Astrocyte (in vitro differentiated cells and primary cell): Measurements from ENCODE around the gene DNAJC8. TPM values are rescaled to one million over a fixed set of nuclear protein-coding genes. Genes with fewer than 3 reads are reported as not detected.

Experiments used
- DNase-seq: peaks from one replicate; pipeline ENCODE4 v3.0.0-alpha.2; 2010; ENCODE audit warnings: low read depth
- FAIRE-seq: peaks from 2 replicates; lab custom pipeline; 2011; peaks lifted over from hg19 to GRCh38; lab: Jason Lieb, UNC
- H2AFZ ChIP-seq: 2 replicates; pipeline ENCODE4 v1.6.0; 2012; ENCODE audit warnings: low read depth, low read length, inconsistent platforms
- H3K27ac ChIP-seq: 2 replicates; pipeline ENCODE4 v1.5.1; 2011; ENCODE audit warnings: low read depth, low read length, inconsistent platforms
- H3K27me3 ChIP-seq: 2 replicates; pipeline ENCODE4 v1.6.0; 2011; ENCODE audit warnings: low read length, inconsistent platforms; ENCODE audit not compliant: insufficient read depth
- H3K36me3 ChIP-seq: 2 replicates; pipeline ENCODE4 v1.5.1; 2011; ENCODE audit warnings: low read length, inconsistent platforms; ENCODE audit not compliant: insufficient read depth
- H3K4me1 ChIP-seq: 2 replicates; pipeline ENCODE4 v1.5.1; 2011; ENCODE audit warnings: low read length, inconsistent platforms; ENCODE audit not compliant: insufficient read depth
- H3K4me2 ChIP-seq: 2 replicates; pipeline ENCODE4 v1.6.0; 2012; ENCODE audit warnings: low read length, inconsistent platforms
- H3K4me3 ChIP-seq: 2 replicates; pipeline ENCODE4 v1.5.1; 2011; ENCODE audit warnings: low read depth, mild to moderate bottlenecking, low read length, inconsistent platforms; ENCODE audit not compliant: insufficient read depth
- H3K79me2 ChIP-seq: 2 replicates; pipeline ENCODE4 v1.6.0; 2012; ENCODE audit warnings: mild to moderate bottlenecking, low read length, inconsistent platforms; ENCODE audit not compliant: insufficient read depth
- H3K9ac ChIP-seq: 2 replicates; pipeline ENCODE4 v1.6.0; 2012; ENCODE audit warnings: mild to moderate bottlenecking, low read length, inconsistent platforms
- H3K9me3 ChIP-seq: 2 replicates; pipeline ENCODE4 v1.5.1; 2012; ENCODE audit warnings: low read depth, mild to moderate bottlenecking, low read length, inconsistent platforms; ENCODE audit not compliant: insufficient read depth
- H4K20me1 ChIP-seq: 2 replicates; pipeline ENCODE4 v1.6.0; 2012; ENCODE audit warnings: low read length, inconsistent platforms; ENCODE audit not compliant: insufficient read depth
- H3K27ac Mint-ChIP-seq: one replicate; pipeline ENCODE4 v1.8.0; 2021; ENCODE audit warnings: mild to moderate bottlenecking, mixed read lengths; ENCODE audit not compliant: unreplicated experiment
- H3K27me3 Mint-ChIP-seq: one replicate; pipeline ENCODE4 v1.8.0; 2021; ENCODE audit warnings: low read depth, mixed read lengths; ENCODE audit not compliant: unreplicated experiment
- H3K36me3 Mint-ChIP-seq: one replicate; pipeline ENCODE4 v1.8.0; 2021; ENCODE audit warnings: low read depth, mixed read lengths; ENCODE audit not compliant: unreplicated experiment
- H3K4me1 Mint-ChIP-seq: one replicate; pipeline ENCODE4 v1.8.0; 2021; ENCODE audit warnings: low read depth, mixed read lengths; ENCODE audit not compliant: unreplicated experiment
- H3K4me3 Mint-ChIP-seq: one replicate; pipeline ENCODE4 v1.8.0; 2021; ENCODE audit warnings: mild to moderate bottlenecking, moderate library complexity, mixed read lengths; ENCODE audit not compliant: unreplicated experiment
- H3K9me3 Mint-ChIP-seq: one replicate; pipeline ENCODE4 v1.8.0; 2021; ENCODE audit warnings: mild to moderate bottlenecking, mixed read lengths; ENCODE audit not compliant: unreplicated experiment
- EZH2 ChIP-seq: IDR thresholded peaks from 2 replicates; pipeline ENCODE4 v1.6.1; 2012; ENCODE audit warnings: mild to moderate bottlenecking, low read length, inconsistent platforms; ENCODE audit not compliant: insufficient read depth
- total RNA-seq: library from RNA; stranded (reverse); gene quantifications from 2 replicates; pipeline ENCODE4 v1.2.1, GENCODE V29; 2021
- TF ChIP-seq, protein P1 (sequence below): IDR thresholded peaks from 2 replicates; pipeline ENCODE4 v1.5.1; 2011; ENCODE audit warnings: low read depth, mild to moderate bottlenecking, inconsistent platforms, low read length, moderate library complexity; ENCODE audit not compliant: insufficient read depth

Gene DNAJC8
- total RNA-seq, 1 donor from 2014 or later: 91.3 TPM

DNA sequence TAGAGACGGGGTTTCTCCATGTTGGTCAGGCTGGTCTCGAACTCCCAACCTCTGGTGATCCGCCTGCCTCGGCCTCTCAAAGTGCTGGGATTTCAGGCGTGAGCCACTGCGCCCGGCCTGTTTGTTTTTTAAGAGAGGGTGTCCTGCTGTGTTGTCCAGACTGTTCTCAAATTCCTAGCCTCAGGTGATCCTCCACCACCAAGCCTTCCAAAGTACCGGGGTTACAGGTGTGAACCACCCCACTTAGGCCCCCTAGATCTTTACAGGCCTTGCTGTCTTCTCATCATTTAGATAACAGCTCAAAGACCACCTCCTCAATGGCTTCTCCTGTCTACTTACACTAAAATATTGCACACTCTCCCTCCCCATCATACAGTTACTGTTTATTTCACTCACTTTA lies 32.7 kb upstream of the DNAJC8 start:
- no peak for TF ChIP-seq EZH2
- TF ChIP-seq, protein P1, sequence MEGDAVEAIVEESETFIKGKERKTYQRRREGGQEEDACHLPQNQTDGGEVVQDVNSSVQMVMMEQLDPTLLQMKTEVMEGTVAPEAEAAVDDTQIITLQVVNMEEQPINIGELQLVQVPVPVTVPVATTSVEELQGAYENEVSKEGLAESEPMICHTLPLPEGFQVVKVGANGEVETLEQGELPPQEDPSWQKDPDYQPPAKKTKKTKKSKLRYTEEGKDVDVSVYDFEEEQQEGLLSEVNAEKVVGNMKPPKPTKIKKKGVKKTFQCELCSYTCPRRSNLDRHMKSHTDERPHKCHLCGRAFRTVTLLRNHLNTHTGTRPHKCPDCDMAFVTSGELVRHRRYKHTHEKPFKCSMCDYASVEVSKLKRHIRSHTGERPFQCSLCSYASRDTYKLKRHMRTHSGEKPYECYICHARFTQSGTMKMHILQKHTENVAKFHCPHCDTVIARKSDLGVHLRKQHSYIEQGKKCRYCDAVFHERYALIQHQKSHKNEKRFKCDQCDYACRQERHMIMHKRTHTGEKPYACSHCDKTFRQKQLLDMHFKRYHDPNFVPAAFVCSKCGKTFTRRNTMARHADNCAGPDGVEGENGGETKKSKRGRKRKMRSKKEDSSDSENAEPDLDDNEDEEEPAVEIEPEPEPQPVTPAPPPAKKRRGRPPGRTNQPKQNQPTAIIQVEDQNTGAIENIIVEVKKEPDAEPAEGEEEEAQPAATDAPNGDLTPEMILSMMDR: no peak
- H3K4me2 ChIP-seq: no peak overlapping the region
- no peak overlapping the region for H2AFZ ChIP-seq
- H3K27ac ChIP-seq: no peak overlapping the region
- no peak for FAIRE-seq
- peaks cover 42% of the 10 kb centered on the region for H3K4me1 Mint-ChIP-seq
- peaks cover 93% of the 10 kb centered on the region for H4K20me1 ChIP-seq
- H3K27ac Mint-ChIP-seq: peak overlapping the region; percentile 47
- no peak overlapping the region for H3K9ac ChIP-seq
- no peaks in the 10 kb centered on the region for H3K9me3 Mint-ChIP-seq
- DNase-seq: no peak
- no peaks in the 10 kb centered on the region for H3K27me3 ChIP-seq
- peak overlapping the region; percentile 51 for H3K4me3 Mint-ChIP-seq
- peaks cover 9% of the 10 kb centered on the region for H3K4me1 ChIP-seq
- H3K9me3 ChIP-seq: no peaks in the 10 kb centered on the region
- H3K27me3 Mint-ChIP-seq: no peaks in the 10 kb centered on the region
- H3K79me2 ChIP-seq: peaks cover 84% of the 10 kb centered on the region
- H3K36me3 ChIP-seq: no peaks in the 10 kb centered on the region
- H3K4me3 ChIP-seq: no peak overlapping the region
- H3K36me3 Mint-ChIP-seq: peaks cover 16% of the 10 kb centered on the region

DNA sequence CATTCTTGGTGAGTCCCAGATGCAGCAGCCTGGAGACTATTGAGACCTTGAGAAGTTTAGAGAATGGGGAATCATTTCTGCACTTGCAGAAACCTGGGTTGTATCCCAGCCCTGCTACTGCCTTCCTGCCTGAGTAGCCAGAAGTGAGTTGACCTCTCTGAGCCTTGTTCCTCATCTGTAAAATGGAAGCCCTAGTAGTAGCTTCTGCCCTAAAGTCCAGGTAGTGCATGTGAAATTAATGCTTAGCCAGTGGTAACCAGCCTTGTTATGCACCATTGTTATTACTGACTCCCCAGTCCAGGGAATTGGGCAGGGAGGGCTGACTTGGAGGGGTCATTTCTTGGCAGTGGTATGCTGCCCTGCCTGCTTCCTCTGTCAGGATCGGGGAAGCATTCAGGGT lies 32.1 kb upstream of the DNAJC8 start:
- H3K27ac ChIP-seq: no peak overlapping the region
- H3K36me3 ChIP-seq: no peaks in the 10 kb centered on the region
- Mint-ChIP-seq H3K27ac (no peak overlapping the region), H3K4me1 (peaks cover 42% of the 10 kb centered on the region), H3K27me3 (no peaks in the 10 kb centered on the region), H3K36me3 (peaks cover 14% of the 10 kb centered on the region), H3K9me3 (no peaks in the 10 kb centered on the region), H3K4me3 (peak overlapping the region; percentile 50)
- H3K4me1 ChIP-seq: peaks cover 9% of the 10 kb centered on the region
- H2AFZ ChIP-seq: no peak overlapping the region
- no peaks in the 10 kb centered on the region for H3K27me3 ChIP-seq
- peaks cover 91% of the 10 kb centered on the region for H4K20me1 ChIP-seq
- H3K9ac ChIP-seq: no peak overlapping the region
- no peak overlapping the region for H3K4me2 ChIP-seq
- no peaks in the 10 kb centered on the region for H3K9me3 ChIP-seq
- TF ChIP-seq EZH2: no peak
- TF ChIP-seq, protein P1: no peak
- H3K4me3 ChIP-seq: no peak overlapping the region
- peaks cover 90% of the 10 kb centered on the region for H3K79me2 ChIP-seq
- FAIRE-seq (no peak), DNase-seq (no peak)

DNA sequence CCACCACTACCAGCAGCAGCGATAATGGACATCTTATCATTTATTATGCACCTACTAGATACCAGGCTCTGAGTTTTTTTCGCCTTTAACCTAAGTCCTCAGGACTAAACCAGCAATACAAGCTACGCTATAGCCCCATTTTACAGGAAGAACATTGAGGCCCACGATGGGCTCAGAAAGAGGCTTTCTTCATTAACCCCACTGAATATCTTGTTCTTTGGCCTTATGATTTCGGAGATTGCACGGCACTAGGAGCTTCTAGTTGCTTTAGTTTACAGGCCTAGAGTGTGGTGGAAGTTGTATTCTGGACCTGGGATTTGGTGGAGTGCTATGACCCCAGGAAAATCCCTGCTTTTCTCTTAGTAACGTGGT lies 28.0 kb upstream of the DNAJC8 start:
- Histone ChIP-seq H3K4me2 (peak overlapping the region; percentile 97), H3K27me3 (no peaks in the 10 kb centered on the region), H2AFZ (no peak overlapping the region), H3K4me3 (peak overlapping the region; percentile 87), H3K79me2 (peaks cover 61% of the 10 kb centered on the region), H3K36me3 (no peaks in the 10 kb centered on the region), H4K20me1 (peaks cover 52% of the 10 kb centered on the region), H3K9me3 (no peaks in the 10 kb centered on the region), H3K27ac (no peak overlapping the region), H3K4me1 (peaks cover 16% of the 10 kb centered on the region), H3K9ac (peak overlapping the region; percentile 92)
- H3K4me3 Mint-ChIP-seq: peak overlapping the region; percentile 97
- FAIRE-seq (no peak), DNase-seq (no peak)
- H3K27ac Mint-ChIP-seq: peak overlapping the region; percentile 77
- peaks cover 27% of the 10 kb centered on the region for H3K4me1 Mint-ChIP-seq
- H3K9me3 Mint-ChIP-seq: no peaks in the 10 kb centered on the region
- no peaks in the 10 kb centered on the region for H3K27me3 Mint-ChIP-seq
- TF ChIP-seq, protein P1: no peak
- no peak for TF ChIP-seq EZH2
- H3K36me3 Mint-ChIP-seq: peaks cover 12% of the 10 kb centered on the region
